OCI-LY7 (cell line): ENCODE data around the gene DBNDD2. TPM values are rescaled to one million over a fixed set of nuclear protein-coding genes. Genes with fewer than 3 reads are reported as not detected.

Experiments
- BruUV-seq: library from RNA; stranded (reverse); fragments of 400-500 nt; replicated peaks from 2 replicates; lab custom pipeline; 2021; lab: Mats Ljungman, UMichigan
- CTCF ChIA-PET: fragments of 300-600 bp; sonication (Branson Sonifier 250); formaldehyde crosslinking; loops from one replicate; lab custom pipeline; 2022; ENCODE audit warnings: antibody characterized with exemption; ENCODE audit not compliant: unreplicated experiment; lab: Charles Lee
- POLR2A ChIA-PET: fragments of 300-600 bp; sonication (Branson Sonifier 250); formaldehyde crosslinking; loops from one replicate; lab custom pipeline; 2022; ENCODE audit warnings: antibody characterized with exemption; lab: Charles Lee
- DNase-seq: peaks from one replicate; pipeline ENCODE4 v3.0.0-alpha.2; 2015; ENCODE audit warnings: low spot score
- H2AFZ ChIP-seq: fragments of 200-600 bp; sonication (generic), shearing (Covaris generic); 2 replicates; pipeline ENCODE4 v1.6.1; 2014; ENCODE audit warnings: mild to moderate bottlenecking, antibody characterized with exemption, low read length, moderate library complexity
- H3K27ac ChIP-seq: fragments of 200-600 bp; sonication (generic); 2 replicates; pipeline ENCODE4 v1.5.1; 2014; ENCODE audit warnings: mixed run types, low read depth, mild to moderate bottlenecking, moderate library complexity, low read length, inconsistent platforms; ENCODE audit not compliant: poor library complexity, severe bottlenecking
- H3K36me3 ChIP-seq: fragments of 200-600 bp; sonication (generic); 2 replicates; pipeline ENCODE4 v1.6.1; 2014; ENCODE audit warnings: mild to moderate bottlenecking, antibody characterized with exemption, low read length, moderate library complexity, mixed read lengths; ENCODE audit not compliant: insufficient read depth
- H3K4me1 ChIP-seq: fragments of 200-600 bp; sonication (generic); 2 replicates; pipeline ENCODE4 v1.5.1; 2014; ENCODE audit warnings: mild to moderate bottlenecking, low read length; ENCODE audit not compliant: insufficient read depth, poor library complexity, severe bottlenecking
- H3K4me2 ChIP-seq: fragments of 200-600 bp; sonication (generic); 2 replicates; pipeline ENCODE4 v1.6.1; 2014; ENCODE audit warnings: mild to moderate bottlenecking, low read length
- H3K4me3 ChIP-seq: fragments of 200-600 bp; sonication (generic); 2 replicates; pipeline ENCODE4 v1.5.1; 2014; ENCODE audit warnings: mild to moderate bottlenecking, low read depth, low read length; ENCODE audit not compliant: poor library complexity, severe bottlenecking
- H3K79me2 ChIP-seq: fragments of 200-600 bp; sonication (generic); 2 replicates; pipeline ENCODE4 v1.6.1; 2016; ENCODE audit warnings: low read depth, mild to moderate bottlenecking, low read length, moderate library complexity, mixed read lengths; ENCODE audit not compliant: insufficient read depth
- H3K9me2 ChIP-seq: fragments of 200-600 bp; sonication (generic); 2 replicates; pipeline ENCODE4 v1.6.1; 2016; ENCODE audit warnings: mild to moderate bottlenecking, low read length, mixed read lengths; ENCODE audit not compliant: insufficient read depth
- H3K9me3 ChIP-seq: fragments of 200-600 bp; sonication (generic); 2 replicates; pipeline ENCODE4 v1.6.1; 2014; ENCODE audit warnings: mild to moderate bottlenecking, mixed run types, low read length, mixed read lengths
- H4K20me1 ChIP-seq: fragments of 200-600 bp; sonication (generic); 2 replicates; pipeline ENCODE4 v1.6.1; 2014; ENCODE audit warnings: mild to moderate bottlenecking, antibody characterized with exemption, low read length, moderate library complexity, mixed read lengths; ENCODE audit not compliant: insufficient read depth
- EZH2phosphoT487 ChIP-seq: fragments of 200-600 bp; sonication (generic); IDR thresholded peaks from 2 replicates; pipeline ENCODE4 v1.6.1; 2018; ENCODE audit warnings: low read depth, borderline replicate concordance, mild to moderate bottlenecking, mixed run types, antibody characterized with exemption, low read length, moderate library complexity, mixed read lengths
- intact Hi-C: fragments of 100-400 bp; cut with micrococcal nuclease; formaldehyde crosslinking; loops from one replicate; pipeline ENCODE4 v1.10.0; 2022; ENCODE audit not compliant: unreplicated experiment
- total RNA-seq, 2 experiments: library from RNA; depleted of rRNA in 1 of 2; stranded (reverse); fragments of >200 nt in 1 of 2; shearing (Covaris generic) in 1 of 2; gene quantifications; 2 replicates each; pipeline ENCODE4 v1.2.3, GENCODE V29; 2014 to 2022
- TF ChIP-seq, protein P1 (sequence below): fragments of 200-600 bp; sonication (generic); conservative IDR thresholded peaks from 2 replicates; pipeline ENCODE4 v1.5.1; 2014; ENCODE audit warnings: mild to moderate bottlenecking, antibody characterized with exemption, low read length, moderate library complexity, mixed read lengths

DBNDD2 gene
- total RNA-seq, 2 experiments from 2014 or later, result 0.57 TPM; not detected in 1

DNA sequence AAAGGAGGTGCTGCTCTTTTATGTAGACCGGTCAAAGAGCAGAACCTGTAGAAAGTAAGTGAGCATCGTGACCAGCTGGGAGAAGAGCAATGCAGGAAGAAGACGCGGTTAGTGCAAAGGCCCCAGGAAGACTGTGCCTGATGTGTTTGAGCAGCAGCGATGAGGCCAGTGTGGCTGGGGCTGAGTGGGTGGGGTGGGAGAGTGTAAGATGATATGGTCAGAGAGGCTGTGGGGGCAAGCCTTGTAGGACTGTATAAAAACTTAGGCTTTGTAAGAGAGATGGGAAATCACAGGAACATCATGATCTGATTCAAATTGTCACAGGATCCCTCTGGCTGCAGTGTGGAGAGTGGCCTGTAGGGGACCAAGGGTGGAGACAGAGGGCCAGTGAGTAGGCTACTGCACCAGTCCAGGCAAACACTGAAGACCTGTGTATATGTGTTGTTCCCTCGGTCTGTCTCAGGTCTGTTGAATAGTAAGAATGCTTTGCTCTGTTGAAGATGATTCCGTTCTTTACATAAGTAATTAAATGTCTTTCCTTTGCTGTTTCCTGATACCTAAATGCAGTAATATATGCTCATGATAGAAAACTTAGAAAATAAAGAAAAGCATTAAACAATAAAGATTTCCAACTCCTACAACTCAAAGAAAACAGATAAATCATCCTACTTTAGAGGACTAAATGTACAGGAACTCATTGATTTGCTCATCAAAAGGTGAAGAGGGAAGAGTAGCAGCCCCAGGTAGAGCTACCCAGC, 37.9 kb downstream of the DBNDD2 start:
- Histone ChIP-seq H4K20me1 (no peaks in the 10 kb centered on the region), H3K4me1 (peaks cover 3% of the 10 kb centered on the region), H3K79me2 (no peaks in the 10 kb centered on the region), H3K27ac (no peak overlapping the region), H3K9me2 (no peaks in the 10 kb centered on the region), H3K9me3 (no peaks in the 10 kb centered on the region), H2AFZ (no peak overlapping the region), H3K4me3 (no peak overlapping the region), H3K36me3 (no peaks in the 10 kb centered on the region), H3K4me2 (no peak overlapping the region)
- ChIA-PET CTCF (no interaction called here), POLR2A (interaction anchor here (0.5 kb wide), 1 partner anchor 168 kb away, joined by 3 read pairs; no protein-coding TSS in a partner anchor)
- peak; percentile 48 for DNase-seq
- BruUV-seq, result no TSS peak
- TF ChIP-seq, protein P1, sequence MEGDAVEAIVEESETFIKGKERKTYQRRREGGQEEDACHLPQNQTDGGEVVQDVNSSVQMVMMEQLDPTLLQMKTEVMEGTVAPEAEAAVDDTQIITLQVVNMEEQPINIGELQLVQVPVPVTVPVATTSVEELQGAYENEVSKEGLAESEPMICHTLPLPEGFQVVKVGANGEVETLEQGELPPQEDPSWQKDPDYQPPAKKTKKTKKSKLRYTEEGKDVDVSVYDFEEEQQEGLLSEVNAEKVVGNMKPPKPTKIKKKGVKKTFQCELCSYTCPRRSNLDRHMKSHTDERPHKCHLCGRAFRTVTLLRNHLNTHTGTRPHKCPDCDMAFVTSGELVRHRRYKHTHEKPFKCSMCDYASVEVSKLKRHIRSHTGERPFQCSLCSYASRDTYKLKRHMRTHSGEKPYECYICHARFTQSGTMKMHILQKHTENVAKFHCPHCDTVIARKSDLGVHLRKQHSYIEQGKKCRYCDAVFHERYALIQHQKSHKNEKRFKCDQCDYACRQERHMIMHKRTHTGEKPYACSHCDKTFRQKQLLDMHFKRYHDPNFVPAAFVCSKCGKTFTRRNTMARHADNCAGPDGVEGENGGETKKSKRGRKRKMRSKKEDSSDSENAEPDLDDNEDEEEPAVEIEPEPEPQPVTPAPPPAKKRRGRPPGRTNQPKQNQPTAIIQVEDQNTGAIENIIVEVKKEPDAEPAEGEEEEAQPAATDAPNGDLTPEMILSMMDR, result peak; percentile 78
- no peak for TF ChIP-seq EZH2phosphoT487
- intact Hi-C loops, result no loop called here

DNA sequence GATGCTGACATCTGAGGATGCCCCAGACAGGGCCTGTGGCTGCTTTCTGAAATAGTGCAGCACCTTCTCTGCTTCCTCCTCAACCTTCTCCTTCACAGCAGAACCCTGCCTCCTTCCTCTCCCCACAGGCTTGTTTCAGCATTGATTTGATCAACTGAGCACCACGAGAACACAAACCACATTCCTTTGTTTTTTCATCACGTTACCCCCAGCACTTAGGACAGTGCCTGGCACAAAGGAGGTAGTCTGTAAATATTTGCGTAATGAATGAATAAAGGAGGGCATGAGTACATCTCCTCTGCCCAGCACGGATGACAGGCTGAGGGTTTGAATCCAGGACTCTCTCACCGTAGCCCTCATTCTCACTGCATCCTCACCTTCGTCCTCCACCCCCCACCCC, 40.2 kb downstream of the DBNDD2 start:
- Histone ChIP-seq H3K9me3 (no peaks in the 10 kb centered on the region), H3K27ac (no peak overlapping the region), H3K4me1 (peaks cover 11% of the 10 kb centered on the region), H4K20me1 (no peaks in the 10 kb centered on the region), H3K36me3 (no peaks in the 10 kb centered on the region), H3K9me2 (no peaks in the 10 kb centered on the region), H3K79me2 (no peaks in the 10 kb centered on the region), H3K4me3 (no peak overlapping the region), H3K4me2 (no peak overlapping the region), H2AFZ (no peak overlapping the region)
- POLR2A ChIA-PET, result no interaction called here
- TF ChIP-seq, protein P1, result no peak
- no peak for TF ChIP-seq EZH2phosphoT487
- intact Hi-C loops, result no loop called here
- CTCF ChIA-PET, result no interaction called here
- BruUV-seq, result no TSS peak
- DNase-seq, result no peak

DNA sequence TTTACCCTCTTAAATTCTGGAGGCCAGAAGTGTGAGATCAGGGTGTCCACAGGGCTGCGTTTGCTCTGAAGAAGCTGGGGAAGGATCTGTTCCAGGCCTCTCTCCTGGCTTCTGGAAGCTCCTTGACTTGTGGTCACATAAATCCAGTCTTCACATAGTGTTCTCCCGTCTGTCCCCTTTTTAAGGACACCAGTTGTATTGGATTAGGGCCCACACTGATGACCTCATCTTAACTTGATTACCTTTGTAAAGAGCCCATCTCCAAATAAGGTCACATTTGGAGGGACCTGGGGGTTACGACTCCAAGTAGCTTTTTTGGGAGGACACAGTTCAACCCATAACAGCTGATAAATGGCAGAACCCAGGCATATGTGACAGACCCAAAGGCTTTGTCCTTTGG, 41.4 kb downstream of the DBNDD2 start:
- Histone ChIP-seq H3K27ac (no peak overlapping the region), H3K4me1 (peaks cover 11% of the 10 kb centered on the region), H3K4me3 (no peak overlapping the region), H4K20me1 (no peaks in the 10 kb centered on the region), H3K36me3 (no peaks in the 10 kb centered on the region), H3K9me2 (no peaks in the 10 kb centered on the region), H3K79me2 (no peaks in the 10 kb centered on the region), H3K4me2 (no peak overlapping the region), H3K9me3 (no peaks in the 10 kb centered on the region), H2AFZ (no peak overlapping the region)
- intact Hi-C loops, result no loop called here
- POLR2A ChIA-PET, result interaction anchor here (0.8 kb wide), 1 partner anchor 81 kb away, joined by 4 read pairs; no protein-coding TSS in a partner anchor
- no TSS peak for BruUV-seq
- CTCF ChIA-PET, result interaction anchor here (1.7 kb wide), 1 partner anchor 75 kb away, joined by 5 read pairs; no protein-coding TSS in a partner anchor
- no peak for DNase-seq
- TF ChIP-seq, protein P1, result no peak
- TF ChIP-seq EZH2phosphoT487, result no peak
